H1 (cell line): ENCODE results near the gene CAMSAP1. TPM values are rescaled to one million over a fixed set of nuclear protein-coding genes. Genes with fewer than 3 reads are reported as not detected.

Source experiments
- CTCF ChIA-PET: fragments of 300-600 bp; sonication (Branson Sonifier 250); formaldehyde crosslinking; loops from one replicate; lab custom pipeline; 2021; ENCODE audit not compliant: partially characterized antibody; lab: Charles Lee
- POLR2A ChIA-PET: fragments of 300-600 bp; sonication (Branson Sonifier 250); formaldehyde crosslinking; loops from one replicate; lab custom pipeline; 2021; ENCODE audit warnings: inconsistent platforms; ENCODE audit not compliant: partially characterized antibody; lab: Charles Lee
- DNase-seq, 2 experiments: peaks; one replicate each; pipeline versions ENCODE4 v3.0.0 to v3.0.0-alpha.2; 2010 to 2022; ENCODE audit warnings: low spot score in 2 of 2, low read depth in 1 of 2, mixed read lengths in 1 of 2
- FAIRE-seq: peaks from 2 replicates; lab custom pipeline; 2011; peaks lifted over from hg19 to GRCh38; lab: Jason Lieb, UNC
- H2AFZ ChIP-seq: 2 replicates; pipeline ENCODE4 v1.8.1; 2012; ENCODE audit warnings: low read length, inconsistent platforms
- H2AK5ac ChIP-seq: 2 replicates; pipeline ENCODE4 v1.6.1; 2013; ENCODE audit warnings: low read depth, low read length
- H2BK120ac ChIP-seq: replicated peaks from 2 replicates; pipeline ENCODE3; 2013; ENCODE audit warnings: low read depth, low read length, inconsistent platforms
- H2BK12ac ChIP-seq: 2 replicates; pipeline ENCODE4 v1.6.1; 2013; ENCODE audit warnings: low read depth, low read length
- H2BK15ac ChIP-seq: 2 replicates; pipeline ENCODE4 v1.6.1; 2013; ENCODE audit warnings: low read length
- H2BK20ac ChIP-seq: 2 replicates; pipeline ENCODE4 v1.6.1; 2013; ENCODE audit warnings: low read length
- H2BK5ac ChIP-seq: 2 replicates; pipeline ENCODE4 v1.6.1; 2013; ENCODE audit warnings: low read depth, low read length
- H3K14ac ChIP-seq: 2 replicates; pipeline ENCODE4 v1.6.1; 2013; ENCODE audit warnings: inconsistent platforms; ENCODE audit not compliant: insufficient read length
- H3K18ac ChIP-seq: 2 replicates; pipeline ENCODE4 v1.6.1; 2013; ENCODE audit warnings: low read length; ENCODE audit errors: extremely low read depth
- H3K23ac ChIP-seq: 2 replicates; pipeline ENCODE4 v1.6.1; 2013; ENCODE audit warnings: inconsistent platforms; ENCODE audit not compliant: insufficient read length
- H3K23me2 ChIP-seq: 2 replicates; pipeline ENCODE4 v1.6.1; 2013; ENCODE audit warnings: low read depth, low read length
- H3K27ac ChIP-seq: 2 replicates; pipeline ENCODE4 v1.6.1; 2011; ENCODE audit warnings: low read depth, low read length, inconsistent platforms
- H3K27me3 ChIP-seq, 4 experiments: replicated peaks in 1 of 4; 1 replicate in 1 of 4; 2 replicates in 3 of 4; pipeline versions ENCODE4 v1.6.1 to v1.8.1; 2011 to 2013; ENCODE audit warnings: low read length in 3 of 4, mild to moderate bottlenecking in 3 of 4, inconsistent platforms in 2 of 4, mixed read lengths in 2 of 4, moderate library complexity in 1 of 4; ENCODE audit not compliant: control insufficient read depth in 3 of 4, insufficient read depth in 3 of 4; ENCODE audit errors: extremely low read depth in 1 of 4
- H3K36me3 ChIP-seq, 4 experiments: 2 replicates each; pipeline versions ENCODE4 v1.6.1 to v1.8.1; 2011 to 2013; ENCODE audit warnings: mild to moderate bottlenecking in 4 of 4, low read length in 3 of 4, moderate library complexity in 2 of 4, control low read depth in 1 of 4, inconsistent platforms in 1 of 4; ENCODE audit not compliant: insufficient read depth in 4 of 4, control insufficient read depth in 2 of 4
- H3K4ac ChIP-seq: replicated peaks from 2 replicates; pipeline ENCODE3; 2013; ENCODE audit warnings: low read length, low read depth, mixed read lengths, inconsistent platforms; ENCODE audit not compliant: insufficient read length
- H3K4me1 ChIP-seq, 4 experiments: replicated peaks in 1 of 4; 1 replicate in 1 of 4; 2 replicates in 3 of 4; pipeline versions ENCODE4 v1.6.1 to v1.8.1; 2011 to 2013; ENCODE audit warnings: low read length in 3 of 4, inconsistent platforms in 2 of 4, mixed read lengths in 1 of 4; ENCODE audit not compliant: insufficient read depth in 4 of 4, control insufficient read depth in 3 of 4
- H3K4me2 ChIP-seq, 2 experiments: 2 replicates each; pipeline versions ENCODE4 v1.6.1 to v1.8.1; 2011 to 2013; ENCODE audit warnings: low read depth in 2 of 2, low read length in 2 of 2, control low read depth in 1 of 2, inconsistent platforms in 1 of 2, mild to moderate bottlenecking in 1 of 2; ENCODE audit not compliant: insufficient read depth in 1 of 2
- H3K4me3 ChIP-seq, 4 experiments: fragments of 200-600, 300-600 bp in 1 of 4; sonication (generic), shearing (Covaris generic), sonication (Bioruptor Twin) in 1 of 4; 2 replicates each; pipeline versions ENCODE4 v1.5.1 to v1.8.1; 2011 to 2016; ENCODE audit warnings: low read length in 4 of 4, low read depth in 3 of 4, control low read depth in 2 of 4, inconsistent platforms in 2 of 4, mild to moderate bottlenecking in 2 of 4, mixed read lengths in 1 of 4, moderate library complexity in 1 of 4; ENCODE audit not compliant: insufficient read depth in 2 of 4; ENCODE audit errors: extremely low read depth in 1 of 4
- H3K56ac ChIP-seq: replicated peaks from 2 replicates; pipeline ENCODE3; 2013; ENCODE audit warnings: low read depth, mild to moderate bottlenecking, mixed read lengths, low read length, inconsistent platforms; ENCODE audit not compliant: insufficient read length
- H3K79me1 ChIP-seq: 2 replicates; pipeline ENCODE4 v1.6.1; 2013; ENCODE audit warnings: low read depth, low read length, control low read depth
- H3K79me2 ChIP-seq, 2 experiments: 2 replicates each; pipeline versions ENCODE4 v1.6.1 to v1.8.1; 2012 to 2013; ENCODE audit warnings: low read length in 2 of 2, mild to moderate bottlenecking in 2 of 2, inconsistent platforms in 1 of 2; ENCODE audit not compliant: insufficient read depth in 2 of 2, control insufficient read depth in 1 of 2
- H3K9ac ChIP-seq, 4 experiments: replicated peaks in 1 of 4; 1 replicate in 1 of 4; 2 replicates in 3 of 4; pipeline versions ENCODE4 v1.6.1 to v1.8.1; 2011 to 2013; ENCODE audit warnings: low read depth in 3 of 4, low read length in 3 of 4, control low read depth in 2 of 4, mild to moderate bottlenecking in 2 of 4, moderate library complexity in 2 of 4, inconsistent platforms in 1 of 4; ENCODE audit errors: extremely low read depth in 1 of 4
- H3K9me3 ChIP-seq, 2 experiments: 2 replicates each; pipeline versions ENCODE4 v1.6.1 to v1.8.1; 2012 to 2013; ENCODE audit warnings: mild to moderate bottlenecking in 2 of 2, moderate library complexity in 2 of 2, control low read depth in 1 of 2, inconsistent platforms in 1 of 2, low read depth in 1 of 2, low read length in 1 of 2, mixed read lengths in 1 of 2; ENCODE audit not compliant: insufficient read depth in 2 of 2
- H4K20me1 ChIP-seq, 2 experiments: replicated peaks in 1 of 2; 2 replicates each; pipeline versions ENCODE3 to v1.8.1; 2011 to 2013; ENCODE audit warnings: inconsistent platforms in 2 of 2, low read length in 2 of 2, mild to moderate bottlenecking in 1 of 2; ENCODE audit not compliant: insufficient read depth in 2 of 2, control insufficient read depth in 1 of 2
- H4K5ac ChIP-seq: 2 replicates; pipeline ENCODE4 v1.6.1; 2013; ENCODE audit warnings: low read length, low read depth, mixed read lengths, inconsistent platforms; ENCODE audit not compliant: insufficient read length
- H4K8ac ChIP-seq: 2 replicates; pipeline ENCODE4 v1.8.0; 2013; ENCODE audit warnings: mild to moderate bottlenecking, moderate library complexity, low read length, inconsistent platforms; ENCODE audit not compliant: insufficient read depth; ENCODE audit errors: extremely low read depth
- H4K91ac ChIP-seq: replicated peaks from 2 replicates; pipeline ENCODE3; 2013; ENCODE audit warnings: low read length, mixed read lengths, inconsistent platforms; ENCODE audit not compliant: insufficient read length
- GTF2F1 ChIP-seq: IDR thresholded peaks from 2 replicates; pipeline ENCODE4 v1.6.1; 2012; ENCODE audit warnings: low read depth, low read length, improper control_type of control experiment, borderline replicate concordance
- KDM5A ChIP-seq: fragments of 200-600 bp; IDR thresholded peaks from 2 replicates; pipeline ENCODE4 v1.7.1; 2012; ENCODE audit warnings: mild to moderate bottlenecking, low read length, inconsistent platforms, mixed read lengths
- TAF7 ChIP-seq: optimal IDR thresholded peaks from 2 replicates; pipeline ENCODE3; 2011; ENCODE audit warnings: low read depth, mild to moderate bottlenecking, inconsistent platforms, low read length, moderate library complexity, borderline replicate concordance
- ZNF274 ChIP-seq: IDR thresholded peaks from 2 replicates; pipeline ENCODE4 v1.7.0; 2012; ENCODE audit warnings: low read length, borderline replicate concordance; ENCODE audit errors: extremely low read depth
- WGBS, 2 experiments: shearing (Covaris generic) in 1 of 2; methylation state at CpG; one replicate each; pipeline versions ENCODE4 v1.1.6 to v1.1.7; 2013 to 2015; ENCODE audit warnings: low lambda C conversion rate in 2 of 2, mixed read lengths in 2 of 2, inconsistent platforms in 1 of 2, low coverage in 1 of 2, missing lambda C conversion rate in 1 of 2; ENCODE audit not compliant: insufficient replicate concordance in 2 of 2, insufficient coverage in 1 of 2, insufficient read length in 1 of 2; ENCODE audit errors: extremely low coverage in 1 of 2, missing lambda C conversion rate in 1 of 2; 5-methylcytosine and 5-hydroxymethylcytosine counted together
- polyA plus RNA-seq, 7 experiments: library from polyadenylated mRNA; depleted of rRNA in 3 of 7; stranded (reverse) in 5 of 7; unstranded in 2 of 7; fragments of >200 nt in 5 of 7; fragments of 200-250 nt in 2 of 7; gene quantifications; 1 replicate in 5 of 7; 2 replicates in 1 of 7; 4 replicates in 1 of 7; pipeline versions ENCODE4 v1.2.1 to v1.2.3, GENCODE V29; 2011 to 2013; ENCODE audit warnings: missing spikeins in 2 of 7, mixed read lengths in 2 of 7
- total RNA-seq: library from RNA; stranded (reverse); fragmentation: NEBNext Ultra II Directional; extraction: Animal tissue kit (Norgen Biotek cat#: 25700); gene quantifications from 2 replicates; pipeline ENCODE4 v1.2.1, GENCODE V29; 2021

CAMSAP1 gene
- total and polyA plus RNA-seq, 2 of the 8 experiments (the other 6 are each of a cell fraction or from before 2014, with no cell fraction given): 13.4 to 44.0 TPM

DNA sequence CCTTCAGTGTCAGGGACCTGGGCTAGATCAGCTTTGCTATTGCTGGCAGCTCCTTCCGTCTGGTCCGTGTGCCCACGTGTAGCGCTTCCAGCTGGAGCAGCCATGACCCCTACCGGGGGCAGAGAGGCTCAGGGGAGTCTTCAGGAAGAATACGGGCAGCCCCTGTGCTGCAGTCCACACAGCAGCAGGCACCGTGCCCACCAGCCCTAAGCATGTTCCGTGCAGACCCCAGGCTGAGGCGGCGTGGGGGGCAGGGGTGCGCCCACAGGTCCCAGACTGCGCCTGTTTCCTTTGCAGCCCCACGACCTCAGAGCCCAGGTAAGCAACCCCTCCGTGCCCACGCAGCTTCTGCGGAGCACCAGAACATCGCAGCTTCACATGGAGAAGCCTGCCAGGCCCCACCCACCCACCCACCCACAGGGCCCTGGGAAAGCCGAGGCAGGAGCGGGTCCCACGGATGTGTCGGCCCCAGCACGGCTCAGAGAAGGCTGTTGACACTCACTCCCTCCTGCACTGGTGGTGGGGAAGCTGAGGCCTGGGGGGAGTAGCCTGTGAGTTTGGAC is 122.3 kb downstream of the CAMSAP1 start:
- H3K27ac ChIP-seq: no peak overlapping the region
- POLR2A ChIA-PET: no interaction called here
- TF ChIP-seq KDM5A: no peak
- no peak for TF ChIP-seq ZNF274
- TF ChIP-seq TAF7: no peak
- no peak for TF ChIP-seq GTF2F1

More for the DNA sequence above, 122.3 kb downstream of the CAMSAP1 start:
- H3K4me1 ChIP-seq: no peaks in the 10 kb centered on the region; a peak in 1 of 7 replicates
- no peak overlapping the region for H3K4me3 ChIP-seq
- H3K9ac ChIP-seq: no peak overlapping the region
- no peaks in the 10 kb centered on the region for H3K27me3 ChIP-seq
- no peak overlapping the region for H2BK20ac ChIP-seq
- no peak overlapping the region for H2BK120ac ChIP-seq
- no peak overlapping the region for H3K4me2 ChIP-seq
- H3K56ac ChIP-seq: no peak overlapping the region
- DNase-seq (no peak), FAIRE-seq (no peak)
- H3K23ac ChIP-seq: no peak overlapping the region
- H4K8ac ChIP-seq: no peak overlapping the region; the same call in 1 of the 2 replicates
- H3K36me3 ChIP-seq: no peaks in the 10 kb centered on the region
- no peak overlapping the region for H3K18ac ChIP-seq
- H2BK5ac ChIP-seq: no peak overlapping the region
- CTCF ChIA-PET: interaction anchor here (0.7 to 1.8 kb wide), 3 partner anchors 12 to 182 kb away, joined by 3 to 7 read pairs (median 3); no protein-coding TSS in a partner anchor
- no peak overlapping the region for H2BK12ac ChIP-seq
- no peak overlapping the region for H2AK5ac ChIP-seq
- no peaks in the 10 kb centered on the region for H3K23me2 ChIP-seq
- no peaks in the 10 kb centered on the region for H3K79me1 ChIP-seq
- WGBS, 2 experiments: 94% methylated on average over 18 of the region's 22 CpGs; no CpG with 5 or more reads in 1 of the 2 experiments
- H2AFZ ChIP-seq: no peak overlapping the region
- H3K79me2 ChIP-seq: no peaks in the 10 kb centered on the region
- no peak overlapping the region for H4K5ac ChIP-seq
- H3K14ac ChIP-seq: no peak overlapping the region
- H3K4ac ChIP-seq: no peak overlapping the region
- no peaks in the 10 kb centered on the region for H4K20me1 ChIP-seq
- no peak overlapping the region for H4K91ac ChIP-seq
- H3K9me3 ChIP-seq: no peaks in the 10 kb centered on the region
- H2BK15ac ChIP-seq: no peak overlapping the region
